SU-DHL-6 (cell line): ENCODE results near the gene TUBG1.
"Not testable (repeated sequence)": the region's sequence is repeated elsewhere in the genome, so short reads cannot be mapped to it uniquely, and the experiment has no call there.

ENCODE experiments used
- H2AFZ ChIP-seq: fragments of 200-600 bp; sonication (generic); 2 replicates; pipeline ENCODE4 v1.6.1; 2014; ENCODE audit warnings: low read depth, mild to moderate bottlenecking, moderate library complexity, mixed read lengths, antibody characterized with exemption, low read length; ENCODE audit not compliant: severe bottlenecking
- H3F3A ChIP-seq: fragments of 200-600 bp; shearing (Covaris generic); 2 replicates; pipeline ENCODE4 v1.6.0; 2016; ENCODE audit warnings: antibody characterized with exemption, mild to moderate bottlenecking; ENCODE audit not compliant: insufficient read depth
- H3K27ac ChIP-seq: fragments of 200-600 bp; sonication (generic); 2 replicates; pipeline ENCODE4 v1.5.1; 2016; ENCODE audit warnings: low read depth, mild to moderate bottlenecking, low read length, moderate library complexity, mixed read lengths
- H3K27me3 ChIP-seq: fragments of 200-600 bp; sonication (generic), shearing (Covaris generic); 2 replicates; pipeline ENCODE4 v1.6.0; 2014; ENCODE audit warnings: mild to moderate bottlenecking, low read length
- H3K36me3 ChIP-seq: fragments of 200-600 bp; sonication (generic); 2 replicates; pipeline ENCODE4 v1.6.1; 2014; ENCODE audit warnings: mild to moderate bottlenecking, low read length, mixed read lengths
- H3K4me2 ChIP-seq: fragments of 300-600, 200-600 bp; shearing (Covaris generic), sonication (generic); 2 replicates; pipeline ENCODE4 v1.6.0; 2014; ENCODE audit warnings: low read length, low read depth, mild to moderate bottlenecking; ENCODE audit not compliant: poor library complexity, severe bottlenecking
- H3K4me3 ChIP-seq: fragments of 200-600 bp; sonication (generic); 2 replicates; pipeline ENCODE4 v1.5.1; 2014; ENCODE audit warnings: antibody characterized with exemption, low read length, mild to moderate bottlenecking, mixed read lengths; ENCODE audit not compliant: insufficient read depth, poor library complexity, severe bottlenecking
- H3K79me2 ChIP-seq: fragments of 200-600 bp; sonication (generic); 2 replicates; pipeline ENCODE4 v1.6.1; 2014; ENCODE audit warnings: mild to moderate bottlenecking, low read length, moderate library complexity; ENCODE audit not compliant: insufficient read depth
- H3K9ac ChIP-seq: fragments of 200-600 bp; sonication (generic); 2 replicates; pipeline ENCODE4 v1.7.0; 2014; ENCODE audit warnings: mild to moderate bottlenecking, low read length
- H3K9me2 ChIP-seq: fragments of 200-600 bp; sonication (generic); replicated peaks from 2 replicates; pipeline ENCODE4 v1.6.1; 2014; ENCODE audit warnings: low read length; ENCODE audit not compliant: insufficient read depth
- H3K9me3 ChIP-seq: fragments of 200-600 bp; sonication (generic); 2 replicates; pipeline ENCODE4 v1.6.1; 2014; ENCODE audit warnings: low read length, mixed read lengths; ENCODE audit not compliant: insufficient read depth
- H4K20me1 ChIP-seq: fragments of 200-600 bp; sonication (generic); 2 replicates; pipeline ENCODE4 v1.6.1; 2014; ENCODE audit warnings: low read depth, mild to moderate bottlenecking, antibody characterized with exemption, low read length, moderate library complexity, mixed read lengths
- EZH2phosphoT487 ChIP-seq: fragments of 200-600 bp; sonication (generic), shearing (Covaris generic); conservative IDR thresholded peaks from 2 replicates; pipeline ENCODE4 v1.6.1; 2018; ENCODE audit warnings: mild to moderate bottlenecking, antibody characterized with exemption, low read length, moderate library complexity, mixed read lengths
- TF ChIP-seq, protein P1 (sequence below): fragments of 200-600 bp; sonication (generic); IDR thresholded peaks from one replicate; pipeline ENCODE4 v1.5.1; 2017; ENCODE audit warnings: antibody characterized with exemption, mild to moderate bottlenecking, low read length, moderate library complexity; ENCODE audit not compliant: insufficient read depth, poor library complexity, severe bottlenecking

The TUBG1 gene

DNA sequence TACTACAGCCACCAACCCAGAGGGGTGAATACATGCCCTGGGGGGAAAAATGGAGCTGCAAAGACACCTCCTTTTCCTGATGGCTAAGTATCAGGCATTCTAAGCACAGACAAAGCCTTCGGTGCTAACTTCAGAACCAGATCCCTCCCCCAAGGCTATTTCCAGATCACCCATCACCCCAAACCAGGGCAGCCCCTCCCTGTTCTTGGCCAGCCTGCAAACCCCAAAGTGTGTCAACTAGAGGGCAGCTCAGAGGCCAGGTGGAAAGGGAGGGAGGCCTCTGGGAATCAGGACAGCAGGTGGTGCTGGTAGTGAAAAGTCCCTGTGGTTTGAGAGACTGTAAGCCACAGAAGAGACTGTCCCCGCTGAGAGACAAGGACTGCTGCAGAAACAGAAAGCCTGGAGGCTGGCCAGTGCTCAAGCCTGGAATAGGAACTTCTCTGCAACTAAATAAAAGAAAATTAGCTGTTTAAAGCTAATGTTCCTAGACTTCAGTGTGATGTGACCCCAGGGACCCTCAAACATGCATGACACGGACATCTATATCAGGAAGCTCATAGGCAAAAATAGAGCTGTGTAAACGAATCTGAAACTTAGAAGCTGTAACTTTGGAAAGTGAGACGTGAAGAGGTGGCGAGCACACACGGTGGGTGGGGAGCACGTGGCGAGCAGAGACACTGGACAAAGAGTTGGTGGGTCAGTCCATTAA is 9.1 kb downstream of the TUBG1 start:
- H3K9ac ChIP-seq = peak overlapping the region; percentile 9; the same call in 1 of the 2 replicates
- H3K9me3 ChIP-seq = no peaks in the 10 kb centered on the region
- H3K36me3 ChIP-seq = 0 out of 2 replicates have a peak, but pooled peaks cover 2% of the 10 kb centered on the region
- no peaks in the 10 kb centered on the region for H3K27me3 ChIP-seq
- peak overlapping the region; percentile 8 for H2AFZ ChIP-seq
- H3K27ac ChIP-seq = peak overlapping the region; percentile 33
- no peaks in the 10 kb centered on the region for H3K79me2 ChIP-seq
- no peak for TF ChIP-seq EZH2phosphoT487
- TF ChIP-seq, protein P1, sequence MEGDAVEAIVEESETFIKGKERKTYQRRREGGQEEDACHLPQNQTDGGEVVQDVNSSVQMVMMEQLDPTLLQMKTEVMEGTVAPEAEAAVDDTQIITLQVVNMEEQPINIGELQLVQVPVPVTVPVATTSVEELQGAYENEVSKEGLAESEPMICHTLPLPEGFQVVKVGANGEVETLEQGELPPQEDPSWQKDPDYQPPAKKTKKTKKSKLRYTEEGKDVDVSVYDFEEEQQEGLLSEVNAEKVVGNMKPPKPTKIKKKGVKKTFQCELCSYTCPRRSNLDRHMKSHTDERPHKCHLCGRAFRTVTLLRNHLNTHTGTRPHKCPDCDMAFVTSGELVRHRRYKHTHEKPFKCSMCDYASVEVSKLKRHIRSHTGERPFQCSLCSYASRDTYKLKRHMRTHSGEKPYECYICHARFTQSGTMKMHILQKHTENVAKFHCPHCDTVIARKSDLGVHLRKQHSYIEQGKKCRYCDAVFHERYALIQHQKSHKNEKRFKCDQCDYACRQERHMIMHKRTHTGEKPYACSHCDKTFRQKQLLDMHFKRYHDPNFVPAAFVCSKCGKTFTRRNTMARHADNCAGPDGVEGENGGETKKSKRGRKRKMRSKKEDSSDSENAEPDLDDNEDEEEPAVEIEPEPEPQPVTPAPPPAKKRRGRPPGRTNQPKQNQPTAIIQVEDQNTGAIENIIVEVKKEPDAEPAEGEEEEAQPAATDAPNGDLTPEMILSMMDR = no peak
- peak overlapping the region; percentile 18 for H3K4me2 ChIP-seq
- H3K4me3 ChIP-seq = no peak overlapping the region
- peaks cover 9% of the 10 kb centered on the region for H3F3A ChIP-seq
- no peaks in the 10 kb centered on the region for H4K20me1 ChIP-seq
- no peaks in the 10 kb centered on the region for H3K9me2 ChIP-seq

DNA sequence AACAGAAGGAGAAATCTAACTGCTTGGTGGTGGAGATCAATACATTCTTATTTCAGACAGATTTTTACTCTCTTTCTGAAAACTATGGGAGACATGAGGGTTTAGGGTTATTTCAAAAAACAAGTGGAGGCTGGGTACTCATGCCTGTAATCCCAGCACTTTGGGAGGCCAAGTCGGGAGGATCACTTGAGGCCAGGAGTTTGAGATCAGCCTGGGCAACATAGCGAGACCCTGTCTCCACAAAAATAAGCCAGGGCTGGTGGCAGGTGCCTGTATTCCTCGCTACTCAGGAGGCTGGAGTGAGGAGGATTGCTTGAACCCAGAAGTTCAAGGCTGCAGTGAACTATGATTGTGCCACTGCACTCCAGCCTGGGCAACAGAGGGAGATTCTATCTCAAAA is 12.5 kb downstream of the TUBG1 start:
- H3K9me2 ChIP-seq, H3K36me3 ChIP-seq, H3K9me3 ChIP-seq, H2AFZ ChIP-seq, H4K20me1 ChIP-seq, H3K4me2 ChIP-seq, H3F3A ChIP-seq, H3K27me3 ChIP-seq, H3K27ac ChIP-seq, H3K9ac ChIP-seq, H3K79me2 ChIP-seq, H3K4me3 ChIP-seq: not testable (repeated sequence)

DNA sequence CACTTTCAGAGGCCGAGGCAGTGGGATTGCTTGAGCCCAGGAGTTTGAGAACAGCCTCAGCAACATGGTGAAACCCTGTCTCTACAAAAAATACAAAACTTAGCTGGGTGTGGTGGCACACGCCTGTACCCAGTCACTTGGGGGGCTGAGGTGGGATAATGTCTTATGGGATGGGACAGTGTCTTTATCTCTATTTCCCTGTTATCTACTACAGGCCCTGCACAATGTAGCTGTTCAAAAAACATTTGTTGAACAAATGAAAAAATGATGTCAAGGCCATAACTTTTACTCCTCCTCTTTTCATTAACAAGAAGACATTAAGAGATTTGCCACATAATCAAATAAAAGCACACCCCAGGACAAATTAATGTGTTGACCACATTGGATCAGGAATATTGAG is 13.8 kb downstream of the TUBG1 start:
- no peak overlapping the region for H3K9ac ChIP-seq
- H4K20me1 ChIP-seq = no peaks in the 10 kb centered on the region
- no peaks in the 10 kb centered on the region for H3K36me3 ChIP-seq
- H3K79me2 ChIP-seq = no peaks in the 10 kb centered on the region
- H2AFZ ChIP-seq = no peak overlapping the region
- TF ChIP-seq EZH2phosphoT487 = no peak
- TF ChIP-seq, protein P1 = no peak
- H3K4me3 ChIP-seq = no peak overlapping the region
- no peaks in the 10 kb centered on the region for H3K9me3 ChIP-seq
- no peaks in the 10 kb centered on the region for H3K9me2 ChIP-seq
- no peaks in the 10 kb centered on the region for H3K27me3 ChIP-seq
- H3K27ac ChIP-seq = no peak overlapping the region
- H3K4me2 ChIP-seq = no peak overlapping the region
- peaks cover 1% of the 10 kb centered on the region; the same call in 1 of the 2 replicates for H3F3A ChIP-seq

DNA sequence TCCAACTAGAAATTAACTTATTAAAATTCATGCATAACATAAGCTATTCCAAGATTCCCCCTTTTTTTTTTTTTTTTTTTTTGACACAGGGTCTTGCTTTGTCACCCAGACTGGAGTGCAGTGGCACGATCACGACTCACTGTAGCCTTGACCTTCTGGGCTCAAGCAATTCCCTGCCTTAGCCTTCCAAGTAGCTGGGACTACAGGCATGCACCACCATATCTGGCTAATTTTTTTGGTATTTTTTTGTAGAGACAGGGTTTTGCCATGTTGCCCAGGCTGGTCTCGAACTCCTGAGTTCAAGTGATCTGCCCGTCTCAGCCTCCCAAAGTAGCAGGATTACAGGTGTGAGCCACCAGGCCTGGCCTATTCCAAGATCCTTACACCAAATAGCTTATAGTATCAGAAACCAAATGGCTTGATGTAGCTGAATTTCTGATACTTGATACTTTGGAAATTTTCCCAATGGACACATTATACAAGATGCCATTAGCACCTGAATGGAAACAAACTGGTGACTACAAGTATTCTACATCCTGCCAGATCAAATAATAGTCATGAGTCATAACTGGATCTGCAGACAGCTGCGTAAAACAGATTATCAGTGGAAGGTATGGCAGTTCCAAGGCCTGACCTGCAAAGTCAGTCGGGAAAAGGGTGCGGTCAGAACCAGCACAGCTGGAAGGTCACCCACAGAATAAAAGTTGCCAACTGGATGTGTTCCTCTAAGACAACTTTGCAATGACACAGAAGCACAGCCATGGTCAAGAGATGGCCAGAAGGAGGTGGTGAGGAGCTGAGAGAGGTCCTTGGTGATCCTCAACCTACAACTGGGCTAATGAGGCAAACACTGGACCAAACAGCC is 14.5 kb downstream of the TUBG1 start:
- Histone ChIP-seq H3K79me2 (no peaks in the 10 kb centered on the region), H3K27me3 (no peaks in the 10 kb centered on the region), H3K4me3 (no peak overlapping the region), H3K9me2 (no peaks in the 10 kb centered on the region), H3K9me3 (no peaks in the 10 kb centered on the region), H2AFZ (no peak overlapping the region), H3K36me3 (no peaks in the 10 kb centered on the region), H4K20me1 (no peaks in the 10 kb centered on the region), H3K9ac (no peak overlapping the region), H3F3A (no peaks in the 10 kb centered on the region), H3K4me2 (no peak overlapping the region), H3K27ac (no peak overlapping the region)
- TF ChIP-seq EZH2phosphoT487 = no peak
- TF ChIP-seq, protein P1 = no peak

DNA sequence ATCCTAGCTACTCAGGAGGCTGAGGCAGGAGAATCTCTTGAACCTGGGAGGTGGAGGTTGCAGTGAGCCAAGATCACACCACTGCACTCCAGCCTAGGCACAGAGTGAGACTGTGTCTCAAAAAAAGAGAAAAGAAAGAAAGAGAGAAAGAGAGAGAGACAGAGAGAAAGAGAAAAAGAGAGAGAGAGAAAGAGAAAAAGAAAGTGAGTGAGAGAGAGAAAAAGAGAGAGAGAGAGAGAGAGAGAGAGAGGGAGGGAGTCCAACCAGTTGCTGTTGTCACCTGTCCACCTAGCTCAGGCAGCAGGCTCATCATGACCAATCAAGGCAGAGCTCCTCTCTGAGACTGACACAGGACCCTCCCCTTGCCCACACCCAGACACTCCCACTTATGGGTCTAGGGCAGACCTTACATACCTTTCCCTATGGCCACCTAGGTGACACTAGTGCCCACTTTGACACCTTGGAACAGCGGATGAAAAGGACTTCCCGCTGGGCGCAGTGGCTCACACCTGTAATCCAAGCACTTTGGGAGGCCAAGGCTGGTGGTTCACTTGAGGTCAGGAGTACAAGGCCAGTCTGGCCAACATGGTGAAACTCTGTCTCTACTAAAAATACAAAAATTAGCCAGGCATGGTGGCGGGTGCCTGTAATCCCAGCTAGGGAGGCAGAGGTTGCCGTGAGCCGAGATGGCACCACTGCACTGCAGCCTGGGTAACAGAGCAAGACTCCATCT is 17.7 kb downstream of the TUBG1 start:
- not testable (repeated sequence) for H3K9me2 ChIP-seq, H2AFZ ChIP-seq, H3K9ac ChIP-seq, H4K20me1 ChIP-seq, H3K9me3 ChIP-seq, H3K36me3 ChIP-seq, H3F3A ChIP-seq, H3K27ac ChIP-seq, H3K4me2 ChIP-seq, H3K4me3 ChIP-seq, H3K79me2 ChIP-seq, H3K27me3 ChIP-seq
